Stimulated activated CD8-positive, alpha-beta memory T cell treated with anti-CD3 and anti-CD28 coated beads, Interleukin-15, amount 100 ng/mL, for 1 hour (primary cell): Measurements from ENCODE around the gene TMPRSS13.
"Not testable (repeated sequence)": the region's sequence is repeated elsewhere in the genome, so short reads cannot be mapped to it uniquely, and the experiment has no call there.

Source experiments
- DNase-seq: peaks from one replicate; pipeline ENCODE4 v3.0.0-alpha.2; 2020; ENCODE audit warnings: low read depth

Gene TMPRSS13

GRCh38 chr11:117871784-117872183 lies 57.4 kb downstream of the TMPRSS13 start:
- no peak for DNase-seq

- no peak for DNase-seq
Observed at GRCh38 chr11:117871160-117871559, 58.0 kb downstream of the TMPRSS13 start.

- no peak for DNase-seq
Observed at GRCh38 chr11:117870103-117870952, 58.9 kb downstream of the TMPRSS13 start.

GRCh38 chr11:117869604-117870003 lies 59.6 kb downstream of the TMPRSS13 start:
- no peak for DNase-seq

GRCh38 chr11:117868815-117869561 lies 60.2 kb downstream of the TMPRSS13 start:
- no peak for DNase-seq

- no peak for DNase-seq
Observed at GRCh38 chr11:117868088-117868487, 61.1 kb downstream of the TMPRSS13 start.

- DNase-seq: no peak
Observed at GRCh38 chr11:117866526-117866925, 62.7 kb downstream of the TMPRSS13 start.

GRCh38 chr11:117865546-117865945 lies 63.7 kb downstream of the TMPRSS13 start:
- DNase-seq: not testable (repeated sequence)

- DNase-seq: no peak
Observed at GRCh38 chr11:117863383-117863782, 65.8 kb downstream of the TMPRSS13 start.

- DNase-seq: no peak
Observed at GRCh38 chr11:117862753-117863152, 66.4 kb downstream of the TMPRSS13 start.

GRCh38 chr11:117862019-117862725 lies 67.0 kb downstream of the TMPRSS13 start:
- no peak for DNase-seq

GRCh38 chr11:117861151-117862018 lies 67.8 kb downstream of the TMPRSS13 start:
- DNase-seq: no peak

- no peak for DNase-seq
Observed at GRCh38 chr11:117860139-117860538, 69.1 kb downstream of the TMPRSS13 start.

- no peak for DNase-seq
Observed at GRCh38 chr11:117859488-117860112, 69.6 kb downstream of the TMPRSS13 start.

GRCh38 chr11:117859061-117859460 lies 70.1 kb downstream of the TMPRSS13 start:
- no peak for DNase-seq

- no peak for DNase-seq
Observed at GRCh38 chr11:117857734-117858414, 71.3 kb downstream of the TMPRSS13 start.

GRCh38 chr11:117855912-117856651 lies 73.1 kb downstream of the TMPRSS13 start:
- no peak for DNase-seq

GRCh38 chr11:117855186-117855845 lies 73.9 kb downstream of the TMPRSS13 start:
- DNase-seq: no peak

- no peak for DNase-seq
Observed at GRCh38 chr11:117852309-117852708, 76.9 kb downstream of the TMPRSS13 start.
